DMS79 treated with DMSO at 0.1 percent for 48 hours (cell line): Measurements from ENCODE around the gene DNAAF2.
A peak's percentile ranks its signal among the peaks of the same experiment; 100 is the strongest.
"Not testable (repeated sequence)": the region's sequence is repeated elsewhere in the genome, so short reads cannot be mapped to it uniquely, and the experiment has no call there.

Experiments used
- DNase-seq: peaks from one replicate; lab custom pipeline; 2025; lab: John Stamatoyannopoulos, UW

Gene DNAAF2

GRCh38 chr14:49622022-49622607, 12.9 kb downstream of the DNAAF2 start:
- no peak for DNase-seq

GRCh38 chr14:49621114-49621881, 13.7 kb downstream of the DNAAF2 start:
- peak; percentile 72 for DNase-seq

- peak; percentile 99 for DNase-seq
Measured at GRCh38 chr14:49620182-49621113, 14.6 kb downstream of the DNAAF2 start, which contains the start of the genes MGAT2 and RPL36AL. Gene MGAT2, plus strand, starts transcription at chr14:49620799. Its CDS starts 470 bp downstream, at chr14:49621269. Gene RPL36AL, minus strand, starts transcription at chr14:49620626. Its CDS starts 1,522 bp downstream, at chr14:49619104.

- DNase-seq: no peak
Measured at GRCh38 chr14:49619730-49620129, 15.3 kb downstream of the DNAAF2 start.

DNA sequence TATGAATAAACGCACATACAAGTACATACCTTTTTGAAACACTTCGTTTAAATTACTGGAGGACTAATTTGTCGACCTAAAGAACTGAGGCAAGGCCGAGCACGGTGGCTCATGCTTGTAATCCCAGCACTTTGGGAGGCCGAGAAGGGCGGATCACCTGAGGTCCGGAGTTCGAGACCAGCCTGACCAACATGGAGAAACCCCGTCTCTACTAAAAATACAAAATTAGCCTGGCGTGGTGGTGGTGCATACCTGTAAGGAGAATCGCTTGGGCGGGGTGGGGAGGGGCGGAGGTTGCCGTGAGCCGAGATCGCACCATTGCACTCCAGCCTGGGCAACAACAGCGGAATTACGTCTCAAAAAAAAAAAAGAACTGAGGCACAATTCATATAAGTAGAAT, 15.8 kb downstream of the DNAAF2 start:
- not testable (repeated sequence) for DNase-seq

DNA sequence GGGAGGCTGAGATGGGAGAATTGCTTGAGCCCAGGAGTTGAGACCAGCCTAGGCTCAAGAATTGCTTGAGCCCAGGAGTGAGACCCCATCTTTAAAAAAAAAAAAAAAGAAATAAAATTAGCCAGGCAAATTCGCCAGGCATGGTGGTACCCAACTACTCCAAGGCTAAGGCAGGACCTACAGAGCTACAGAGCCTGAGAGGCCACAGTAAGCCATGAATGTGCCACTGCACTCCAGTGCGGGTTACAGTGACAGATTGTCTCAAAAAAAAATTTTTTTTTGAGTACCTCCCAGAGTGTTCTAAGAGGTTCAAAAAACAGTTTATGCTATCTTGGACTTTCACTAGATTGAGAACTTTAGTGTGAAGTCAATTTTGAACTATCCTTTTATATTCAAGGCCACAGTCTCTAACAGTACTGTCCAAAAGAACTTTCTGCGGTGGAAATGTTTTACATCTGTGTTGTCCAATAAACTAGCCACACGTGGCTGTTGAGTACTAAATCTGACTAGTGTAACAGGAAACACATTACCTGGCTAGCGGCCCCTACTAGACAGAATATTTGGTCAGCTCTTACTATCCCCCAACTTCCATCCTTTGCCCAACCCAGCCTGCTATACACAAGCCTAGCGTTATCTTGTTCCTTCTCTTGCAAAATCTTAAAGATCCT, 17.1 kb downstream of the DNAAF2 start:
- DNase-seq: no peak

DNA sequence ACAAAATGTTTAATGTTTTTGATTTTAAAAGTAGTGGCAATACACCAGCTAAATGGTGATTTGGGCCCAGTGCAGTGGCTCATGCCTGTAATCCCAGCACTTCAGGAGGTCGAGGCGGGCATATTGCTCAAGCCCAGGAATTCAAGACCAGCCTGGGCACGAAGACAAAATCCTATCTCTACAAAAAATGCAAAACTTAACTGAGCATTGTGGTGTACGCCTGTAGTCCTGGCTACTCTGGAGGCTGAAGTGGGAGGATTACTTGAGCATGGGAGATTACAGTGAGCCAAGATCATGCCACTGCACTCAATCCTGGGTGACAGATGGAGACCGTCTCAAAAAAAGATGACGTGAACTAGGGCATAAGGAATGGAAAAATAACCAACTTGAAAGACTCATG, 19.3 kb downstream of the DNAAF2 start:
- DNase-seq: no peak

DNA sequence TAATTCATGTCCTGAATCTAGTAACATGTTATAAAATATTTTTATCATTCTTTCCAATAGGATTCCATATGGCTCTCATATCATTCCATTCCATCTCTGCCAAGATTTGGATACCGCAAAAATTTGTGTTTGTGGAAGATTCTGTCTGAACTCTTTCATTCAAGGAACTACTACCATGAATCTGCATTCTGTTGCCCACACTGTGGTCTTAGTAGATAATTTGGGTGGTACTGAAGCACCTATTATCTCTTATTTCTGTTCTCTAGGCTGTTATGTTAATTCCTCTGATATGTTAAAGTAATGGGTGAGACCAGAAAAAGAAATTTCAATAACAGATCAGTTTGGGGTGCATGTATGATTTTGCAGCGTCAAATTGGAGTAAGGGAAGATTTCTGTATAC, 20.8 kb downstream of the DNAAF2 start:
- no peak for DNase-seq

- no peak for DNase-seq
Measured at GRCh38 chr14:49612671-49613070, 22.4 kb downstream of the DNAAF2 start.

DNA sequence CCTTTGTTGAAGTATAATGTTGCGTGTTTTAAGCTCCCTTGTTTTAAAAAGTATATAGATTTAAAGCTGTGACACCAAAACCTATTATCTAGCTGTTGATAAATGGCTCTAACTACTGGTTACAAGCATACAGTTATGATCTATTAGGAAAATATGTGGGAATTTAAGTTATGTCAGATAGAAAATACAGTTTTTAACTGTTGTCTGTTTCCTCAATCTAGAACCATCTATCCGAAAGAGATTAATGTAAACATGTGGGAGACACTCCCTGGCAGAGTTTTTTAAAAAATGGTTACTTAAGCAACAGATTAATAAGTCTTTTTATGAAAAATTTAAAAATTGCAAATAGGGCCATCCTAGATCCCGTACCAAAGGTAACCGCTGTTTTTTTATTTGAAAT, 22.8 kb downstream of the DNAAF2 start:
- no peak for DNase-seq

GRCh38 chr14:49607583-49607982, 27.5 kb downstream of the DNAAF2 start:
- DNase-seq: no peak

DNA sequence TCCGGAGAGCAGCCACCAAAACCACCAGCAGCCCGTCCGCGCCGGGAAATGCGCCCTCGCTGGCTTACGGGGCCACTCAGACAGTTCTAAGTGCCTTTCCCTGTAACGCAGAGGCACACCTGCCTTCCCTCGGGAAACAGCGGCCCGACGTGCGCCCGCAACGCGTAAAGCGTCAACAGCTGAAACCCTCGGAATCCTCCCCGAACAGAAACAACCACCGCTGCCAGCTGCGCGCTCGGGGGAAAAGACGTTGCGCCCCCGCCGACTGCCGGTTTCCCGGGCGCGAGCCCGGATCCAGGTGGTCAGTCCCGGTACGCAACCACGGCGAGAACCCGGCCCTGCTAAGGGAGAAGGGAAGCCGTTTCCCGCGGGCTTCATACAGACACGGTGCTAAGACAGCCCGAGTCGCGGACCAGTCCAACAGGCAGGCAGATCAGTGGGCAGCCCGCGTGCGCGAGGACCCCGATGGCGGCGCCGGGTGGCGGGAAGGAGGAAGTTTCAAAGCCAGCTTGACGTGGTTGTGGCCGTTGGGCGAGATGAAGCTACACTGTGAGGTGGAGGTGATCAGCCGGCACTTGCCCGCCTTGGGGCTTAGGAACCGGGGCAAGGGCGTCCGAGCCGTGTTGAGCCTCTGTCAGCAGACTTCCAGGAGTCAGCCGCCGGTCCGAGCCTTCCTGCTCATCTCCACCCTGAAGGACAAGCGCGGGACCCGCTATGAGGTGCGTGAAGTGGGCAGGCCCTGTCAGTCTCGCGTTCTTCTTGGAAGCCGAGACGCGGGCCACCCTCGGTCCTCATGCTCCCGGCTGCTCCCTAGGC, 36.4 kb downstream of the DNAAF2 start, which contains the start of gene LRR1:
TSS of gene LRR1 (plus strand) at position 456 of the 816 bp plus-strand sequence. CDS start at position 537, 81 bp downstream.
- DNase-seq: peak; percentile 92

GRCh38 chr14:49598189-49598484, 36.9 kb downstream of the DNAAF2 start:
- no peak for DNase-seq

GRCh38 chr14:49594347-49595091, 40.5 kb downstream of the DNAAF2 start:
- DNase-seq: no peak

GRCh38 chr14:49593016-49593415, 42.0 kb downstream of the DNAAF2 start:
- no peak for DNase-seq

GRCh38 chr14:49589387-49589786, 45.7 kb downstream of the DNAAF2 start:
- DNase-seq: no peak

- peak; percentile 85 for DNase-seq
Measured at GRCh38 chr14:49586673-49587460, 48.2 kb downstream of the DNAAF2 start.

- DNase-seq: peak; percentile 100
Measured at GRCh38 chr14:49585803-49586672, 49.0 kb downstream of the DNAAF2 start, which contains the start of gene RPS29. Gene RPS29, minus strand, starts transcription at chr14:49586380. Its CDS starts 34 bp downstream, at chr14:49586346.
